H9 (cell line): ENCODE measurements around the gene CPNE2. TPM values are rescaled to one million over a fixed set of nuclear protein-coding genes. Genes with fewer than 3 reads are reported as not detected.

ENCODE experiments used
- DNase-seq: peaks from one replicate; pipeline ENCODE4 v3.0.0-alpha.2; 2017
- H2AFZ ChIP-seq: one replicate; pipeline ENCODE4 v1.6.1; 2013; ENCODE audit warnings: mild to moderate bottlenecking, low read length, control low read depth, moderate library complexity
- H2AK5ac ChIP-seq: 2 replicates; pipeline ENCODE4 v1.6.1; 2013; ENCODE audit warnings: low read length, control low read depth, mixed read lengths; ENCODE audit not compliant: insufficient read length
- H2BK120ac ChIP-seq: one replicate; pipeline ENCODE4 v1.6.1; 2013; ENCODE audit warnings: low read depth, mild to moderate bottlenecking, low read length, control low read depth, inconsistent platforms; ENCODE audit not compliant: poor library complexity, severe bottlenecking
- H2BK12ac ChIP-seq: 2 replicates; pipeline ENCODE4 v1.6.1; 2013; ENCODE audit warnings: low read length, control low read depth, mixed read lengths, low read depth; ENCODE audit not compliant: insufficient read length
- H2BK15ac ChIP-seq: 2 replicates; pipeline ENCODE4 v1.6.1; 2013; ENCODE audit warnings: low read depth, low read length, control low read depth
- H2BK20ac ChIP-seq: one replicate; pipeline ENCODE4 v1.6.1; 2013; ENCODE audit warnings: low read depth, mild to moderate bottlenecking, low read length, control low read depth, inconsistent platforms; ENCODE audit not compliant: poor library complexity, severe bottlenecking
- H2BK5ac ChIP-seq: 2 replicates; pipeline ENCODE4 v1.6.1; 2013; ENCODE audit warnings: low read length, control low read depth, mixed read lengths; ENCODE audit not compliant: insufficient read length
- H3K14ac ChIP-seq: 2 replicates; pipeline ENCODE4 v1.6.1; 2013; ENCODE audit warnings: low read length, control low read depth; ENCODE audit not compliant: insufficient read depth
- H3K18ac ChIP-seq: 2 replicates; pipeline ENCODE4 v1.6.1; 2013; ENCODE audit warnings: low read depth, mild to moderate bottlenecking, mixed read lengths, low read length, control low read depth; ENCODE audit not compliant: insufficient read length
- H3K23ac ChIP-seq: 2 replicates; pipeline ENCODE4 v1.6.1; 2013; ENCODE audit warnings: low read length, control low read depth, mixed read lengths, low read depth; ENCODE audit not compliant: insufficient read length
- H3K23me2 ChIP-seq: 2 replicates; pipeline ENCODE4 v1.6.1; 2013; ENCODE audit warnings: low read depth, mild to moderate bottlenecking, mixed read lengths, low read length, control low read depth; ENCODE audit not compliant: insufficient read length, poor library complexity, severe bottlenecking
- H3K27ac ChIP-seq: 2 replicates; pipeline ENCODE4 v1.5.1; 2013; ENCODE audit warnings: low read length, control low read depth, mixed read lengths, low read depth; ENCODE audit not compliant: insufficient read length
- H3K27me3 ChIP-seq: 2 replicates; pipeline ENCODE4 v1.6.1; 2013; ENCODE audit warnings: low read length, control low read depth, inconsistent platforms; ENCODE audit not compliant: insufficient read depth
- H3K4ac ChIP-seq: 2 replicates; pipeline ENCODE4 v1.6.1; 2013; ENCODE audit warnings: low read depth, mild to moderate bottlenecking, control low read depth, inconsistent platforms, low read length, moderate library complexity
- H3K4me1 ChIP-seq: 2 replicates; pipeline ENCODE4 v1.6.1; 2013; ENCODE audit warnings: low read length, control low read depth, inconsistent platforms; ENCODE audit not compliant: insufficient read depth
- H3K4me2 ChIP-seq: 2 replicates; pipeline ENCODE4 v1.6.1; 2013; ENCODE audit warnings: low read length, control low read depth, mixed read lengths; ENCODE audit not compliant: insufficient read length, insufficient read depth
- H3K56ac ChIP-seq: 2 replicates; pipeline ENCODE4 v1.6.1; 2013; ENCODE audit warnings: low read depth, mild to moderate bottlenecking, mixed read lengths, low read length, control low read depth; ENCODE audit not compliant: insufficient read length
- H3K79me1 ChIP-seq: 2 replicates; pipeline ENCODE4 v1.6.1; 2013; ENCODE audit warnings: low read depth, mild to moderate bottlenecking, moderate library complexity, low read length, control low read depth, inconsistent platforms; ENCODE audit not compliant: insufficient read depth, poor library complexity, severe bottlenecking
- H3K79me2 ChIP-seq: 2 replicates; pipeline ENCODE4 v1.6.1; 2013; ENCODE audit warnings: low read length, control low read depth, inconsistent platforms; ENCODE audit not compliant: insufficient read depth
- H3K9ac ChIP-seq: 2 replicates; pipeline ENCODE4 v1.6.1; 2013; ENCODE audit warnings: low read length, control low read depth, mixed read lengths; ENCODE audit not compliant: insufficient read length; ENCODE audit errors: extremely low read depth
- H3K9me3 ChIP-seq: one replicate; pipeline ENCODE4 v1.6.1; 2013; ENCODE audit warnings: low read depth, low read length, inconsistent platforms; ENCODE audit not compliant: control insufficient read depth
- H3T11ph ChIP-seq: one replicate; pipeline ENCODE4 v1.6.1; 2013; ENCODE audit warnings: mild to moderate bottlenecking, low read length, control low read depth, inconsistent platforms
- H4K20me1 ChIP-seq: one replicate; pipeline ENCODE4 v1.6.1; 2013; ENCODE audit not compliant: control insufficient read depth, insufficient read length, insufficient read depth
- H4K5ac ChIP-seq: 2 replicates; pipeline ENCODE4 v1.6.1; 2013; ENCODE audit warnings: low read depth, mild to moderate bottlenecking, mixed read lengths, low read length, control low read depth; ENCODE audit not compliant: insufficient read length
- H4K8ac ChIP-seq: replicated peaks from 2 replicates; pipeline ENCODE4 v1.6.1; 2013; ENCODE audit warnings: low read length, control low read depth, mixed read lengths, low read depth; ENCODE audit not compliant: insufficient read length
- H4K91ac ChIP-seq: 2 replicates; pipeline ENCODE4 v1.6.1; 2013; ENCODE audit warnings: low read depth, mild to moderate bottlenecking, moderate library complexity, mixed read lengths, low read length, control low read depth; ENCODE audit not compliant: insufficient read length
- H3K27ac Mint-ChIP-seq, 3 experiments: 2 replicates in 2 of 3; 3 replicates in 1 of 3; pipeline ENCODE4 v1.8.0; 2020 to 2021; ENCODE audit warnings: mixed read lengths in 3 of 3, mild to moderate bottlenecking in 1 of 3, moderate library complexity in 1 of 3
- H3K27me3 Mint-ChIP-seq: 2 replicates; pipeline ENCODE4 v1.8.0; 2021; ENCODE audit warnings: low read depth, mild to moderate bottlenecking, moderate library complexity, mixed read lengths
- H3K36me3 Mint-ChIP-seq, 3 experiments: 2 replicates in 2 of 3; 3 replicates in 1 of 3; pipeline ENCODE4 v1.8.0; 2020 to 2021; ENCODE audit warnings: low read depth in 3 of 3, mixed read lengths in 3 of 3; ENCODE audit not compliant: insufficient read depth in 1 of 3
- H3K4me1 Mint-ChIP-seq, 2 experiments: 2 replicates each; pipeline ENCODE4 v1.8.0; 2020; ENCODE audit warnings: mixed read lengths in 2 of 2
- H3K4me3 Mint-ChIP-seq, 2 experiments: 2 replicates in 1 of 2; 3 replicates in 1 of 2; pipeline ENCODE4 v1.8.0; 2020 to 2021; ENCODE audit warnings: mild to moderate bottlenecking in 2 of 2, mixed read lengths in 2 of 2, moderate library complexity in 1 of 2
- H3K9me3 Mint-ChIP-seq, 2 experiments: 2 replicates in 1 of 2; 3 replicates in 1 of 2; pipeline ENCODE4 v1.8.0; 2020; ENCODE audit warnings: mild to moderate bottlenecking in 2 of 2, mixed read lengths in 2 of 2, moderate library complexity in 1 of 2
- CTCF ChIP-seq: fragments of 200-600 bp; sonication (generic); conservative IDR thresholded peaks from 3 replicates; pipeline ENCODE4 v1.8.0; 2021; ENCODE audit warnings: antibody characterized with exemption, mild to moderate bottlenecking
- WGBS: extraction: QIAGEN DNeasy Blood & Tissue Kit; methylation state at CpG from one replicate; pipeline ENCODE4 v1.1.7; 2013; ENCODE audit warnings: missing lambda C conversion rate, low lambda C conversion rate, mixed read lengths; ENCODE audit not compliant: insufficient read length; ENCODE audit errors: extremely low coverage; 5-methylcytosine and 5-hydroxymethylcytosine counted together
- total RNA-seq: library from RNA; stranded (reverse); gene quantifications from 2 replicates; pipeline ENCODE4 v1.2.1, GENCODE V29; 2021

Gene CPNE2
- total RNA-seq, 1 experiment from 2014 or later, result 8.0 TPM

DNA sequence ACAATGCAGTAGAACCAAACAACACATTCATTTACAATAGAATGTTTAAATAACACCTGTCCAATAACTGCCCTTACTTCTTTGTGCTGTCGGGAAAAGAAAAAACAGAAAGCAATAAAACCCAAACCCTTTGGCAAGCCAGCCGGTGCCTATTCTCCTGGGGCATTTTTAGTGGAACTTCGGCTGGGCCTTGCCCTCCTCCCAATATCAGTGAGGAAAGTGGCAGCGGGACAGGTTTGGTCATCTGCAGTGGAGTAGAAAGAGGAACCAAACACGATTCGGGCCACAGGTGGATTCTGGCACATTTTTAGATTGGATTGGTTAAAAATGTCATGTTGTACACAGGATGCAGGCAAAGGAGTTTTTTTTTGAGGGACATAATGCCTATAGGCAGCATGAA, 61.5 kb downstream of the CPNE2 start:
- no peak for DNase-seq
- Histone ChIP-seq H2BK20ac (no peak overlapping the region), H4K20me1 (no peaks in the 10 kb centered on the region), H4K5ac (no peak overlapping the region), H3K79me2 (no peaks in the 10 kb centered on the region), H4K91ac (no peak overlapping the region), H4K8ac (no peak overlapping the region), H3T11ph (no peak overlapping the region), H3K4me2 (no peak overlapping the region), H3K9me3 (no peaks in the 10 kb centered on the region), H3K79me1 (no peaks in the 10 kb centered on the region), H3K23me2 (no peaks in the 10 kb centered on the region), H2BK120ac (no peak overlapping the region), H3K14ac (no peak overlapping the region), H3K27ac (no peak overlapping the region), H2AFZ (no peak overlapping the region), H2BK15ac (no peak overlapping the region), H3K9ac (no peak overlapping the region), H3K27me3 (no peaks in the 10 kb centered on the region), H3K56ac (no peak overlapping the region), H2AK5ac (no peak overlapping the region), H2BK5ac (no peak overlapping the region), H3K4me1 (peaks cover 12% of the 10 kb centered on the region; the same call in 1 of the 2 replicates), H3K23ac (no peak overlapping the region), H2BK12ac (no peak overlapping the region), H3K18ac (no peak overlapping the region), H3K4ac (no peak overlapping the region)
- H3K4me1 Mint-ChIP-seq, result peaks cover 23 to 26% of the 10 kb centered on the region in 2 experiments
- no peak overlapping the region for H3K4me3 Mint-ChIP-seq
- TF ChIP-seq CTCF, result no peak
- peaks cover 31 to 55% (median 51%) of the 10 kb centered on the region in 3 experiments for H3K36me3 Mint-ChIP-seq
- H3K9me3 Mint-ChIP-seq, result no peaks in the 10 kb centered on the region
- H3K27me3 Mint-ChIP-seq, result no peaks in the 10 kb centered on the region
- H3K27ac Mint-ChIP-seq, result peak overlapping the region in 1 of 3 experiments; percentile 59; a peak in 2 of 7 replicates
- no CpG with 5 or more reads among the region's 6 CpGs for WGBS
